ENCODE measurements around the gene CDK19. TPM values are rescaled to one million over a fixed set of nuclear protein-coding genes. Genes with fewer than 3 reads are reported as not detected.

CDK19 gene
- polyA plus RNA-seq, 1 donor from 2014 or later: 40.7 TPM

- H3F3A ChIP-seq (ENCODE audit: insufficient read depth, low read length, poor library complexity, severe bottlenecking): no peaks in the 10 kb centered on the region
- H4K20me1 ChIP-seq (ENCODE audit: insufficient read depth): no peaks in the 10 kb centered on the region
- H3K36me3 ChIP-seq (ENCODE audit: insufficient read depth, low read length): no peaks in the 10 kb centered on the region
- H3K4me3 ChIP-seq (ENCODE audit: low read length): no peak overlapping the region
- TF ChIP-seq POLR2AphosphoS5 (IDR thresholded peaks at IDR 0.05) (no peak), SMC3 (conservative IDR thresholded peaks at IDR 0.05; ENCODE audit: poor library complexity) (no peak), EP300 (conservative IDR thresholded peaks at IDR 0.05; ENCODE audit: poor library complexity, severe bottlenecking) (no peak), EZH2 (IDR thresholded peaks at IDR 0.05; ENCODE audit: borderline replicate concordance, insufficient read depth, low read length, poor library complexity, severe bottlenecking) (no peak), RAD21 (conservative IDR thresholded peaks at IDR 0.05) (no peak), TAF1 (IDR thresholded peaks at IDR 0.05; ENCODE audit: low read depth) (no peak), CTCF (IDR thresholded peaks at IDR 0.05; ENCODE audit: poor library complexity, severe bottlenecking) (no peak), MXI1 (conservative IDR thresholded peaks at IDR 0.05; ENCODE audit: poor library complexity, severe bottlenecking) (no peak), REST (IDR thresholded peaks at IDR 0.05; ENCODE audit: borderline replicate concordance) (no peak)
- no peaks in the 10 kb centered on the region for H3K9me3 ChIP-seq (ENCODE audit: low read length)
- no peaks in the 10 kb centered on the region for H3K27me3 ChIP-seq (ENCODE audit: insufficient read depth, low read depth, low read length)
- no peak overlapping the region for H3K9ac ChIP-seq (ENCODE audit: low read length)
- H2AFZ ChIP-seq (ENCODE audit: low read depth, low read length): no peak overlapping the region
- H3K27ac ChIP-seq (ENCODE audit: low read length): no peak overlapping the region
- H3K9me2 ChIP-seq (ENCODE audit: insufficient read depth, low read length): no peaks in the 10 kb centered on the region
- H3K79me2 ChIP-seq (replicated peaks; ENCODE audit: insufficient read depth, low read length): peaks cover 5% of the 10 kb centered on the region
- no peak overlapping the region for H3K4me2 ChIP-seq (ENCODE audit: low read length)
These were observed 125.1 kb downstream of the CDK19 start for GRCh38 chr6:110690106-110690654.

GRCh38 chr6:110689275-110689935 is 125.9 kb downstream of the CDK19 start:
- H3K4me3 ChIP-seq (ENCODE audit: low read length): no peak overlapping the region
- no peak overlapping the region for H3K27ac ChIP-seq (ENCODE audit: low read length)
- H3K36me3 ChIP-seq (ENCODE audit: insufficient read depth, low read length): no peaks in the 10 kb centered on the region
- H4K20me1 ChIP-seq (ENCODE audit: insufficient read depth): no peaks in the 10 kb centered on the region
- H3K9me2 ChIP-seq (ENCODE audit: insufficient read depth, low read length): no peaks in the 10 kb centered on the region
- H2AFZ ChIP-seq (ENCODE audit: low read depth, low read length): no peak overlapping the region
- no peaks in the 10 kb centered on the region for H3K9me3 ChIP-seq (ENCODE audit: low read length)
- peaks cover 3% of the 10 kb centered on the region for H3K79me2 ChIP-seq (replicated peaks; ENCODE audit: insufficient read depth, low read length)
- no peaks in the 10 kb centered on the region for H3F3A ChIP-seq (ENCODE audit: insufficient read depth, low read length, poor library complexity, severe bottlenecking)
- no peaks in the 10 kb centered on the region for H3K27me3 ChIP-seq (ENCODE audit: insufficient read depth, low read depth, low read length)
- no peak overlapping the region for H3K4me2 ChIP-seq (ENCODE audit: low read length)
- H3K9ac ChIP-seq (ENCODE audit: low read length): no peak overlapping the region
- TF ChIP-seq EZH2 (IDR thresholded peaks at IDR 0.05; ENCODE audit: borderline replicate concordance, insufficient read depth, low read length, poor library complexity, severe bottlenecking) (no peak), REST (IDR thresholded peaks at IDR 0.05; ENCODE audit: borderline replicate concordance) (no peak)

All from neural cell (in vitro differentiated cells).